CD8-positive, alpha-beta memory T cell (primary cell): Measurements from ENCODE around the gene CCDC182. TPM values are rescaled to one million over a fixed set of nuclear protein-coding genes. Genes with fewer than 3 reads are reported as not detected.

ENCODE experiments used
- CTCF ChIA-PET: fragments of 350-600 bp; sonication (Branson Sonifier 250); formaldehyde crosslinking; loops from one replicate; lab custom pipeline; 2021; ENCODE audit warnings: antibody characterized with exemption; lab: Charles Lee
- POLR2A ChIA-PET: fragments of 350-600 bp; sonication (Branson Sonifier 250); formaldehyde crosslinking; loops from one replicate; lab custom pipeline; 2021; ENCODE audit warnings: antibody characterized with exemption; lab: Charles Lee
- DNase-seq, 5 donors: peaks; one replicate each; pipeline versions ENCODE4 v3.0.0 to v3.0.0-alpha.2; 2020 to 2022; ENCODE audit warnings: mixed read lengths in 1 of 5
- H3K27ac ChIP-seq: one replicate; pipeline ENCODE4 v1.7.0; 2013; ENCODE audit warnings: low read depth, mild to moderate bottlenecking, low read length, moderate library complexity
- H3K27me3 ChIP-seq: 2 replicates; pipeline ENCODE4 v1.7.0; 2013; ENCODE audit warnings: low read length, mild to moderate bottlenecking; ENCODE audit not compliant: insufficient read depth, poor library complexity, severe bottlenecking
- H3K36me3 ChIP-seq: 2 replicates; pipeline ENCODE4 v1.7.0; 2013; ENCODE audit warnings: mild to moderate bottlenecking, low read length, moderate library complexity; ENCODE audit not compliant: insufficient read depth
- H3K4me1 ChIP-seq: 2 replicates; pipeline ENCODE4 v1.7.0; 2013; ENCODE audit warnings: mild to moderate bottlenecking, low read length, moderate library complexity; ENCODE audit not compliant: insufficient read depth
- H3K4me3 ChIP-seq: 2 replicates; pipeline ENCODE4 v1.7.0; 2013; ENCODE audit warnings: mild to moderate bottlenecking, low read length
- H3K9me3 ChIP-seq: 2 replicates; pipeline ENCODE4 v1.7.0; 2013; ENCODE audit warnings: mild to moderate bottlenecking, low read length
- H3K27ac Mint-ChIP-seq, 8 donors: one replicate each; pipeline ENCODE4 v1.8.0; 2020 to 2021; ENCODE audit warnings: mixed read lengths in 8 of 8, mild to moderate bottlenecking in 6 of 8, inconsistent platforms in 3 of 8, moderate library complexity in 3 of 8
- H3K27me3 Mint-ChIP-seq, 2 donors: one replicate each; pipeline ENCODE4 v1.8.0; 2020 to 2021; ENCODE audit warnings: mixed read lengths in 2 of 2, mild to moderate bottlenecking in 1 of 2, moderate library complexity in 1 of 2
- H3K36me3 Mint-ChIP-seq, 3 donors: one replicate each; pipeline ENCODE4 v1.8.0; 2020 to 2021; ENCODE audit warnings: mixed read lengths in 3 of 3, inconsistent platforms in 1 of 3, mild to moderate bottlenecking in 1 of 3
- H3K4me1 Mint-ChIP-seq, 3 donors: one replicate each; pipeline ENCODE4 v1.8.0; 2020 to 2021; ENCODE audit warnings: mixed read lengths in 3 of 3, inconsistent platforms in 1 of 3, mild to moderate bottlenecking in 1 of 3
- H3K4me3 Mint-ChIP-seq, 7 donors: one replicate each; pipeline ENCODE4 v1.8.0; 2020 to 2021; ENCODE audit warnings: mixed read lengths in 7 of 7, mild to moderate bottlenecking in 6 of 7, moderate library complexity in 4 of 7, inconsistent platforms in 2 of 7
- H3K9me3 Mint-ChIP-seq, 5 donors: one replicate each; pipeline ENCODE4 v1.8.0; 2020 to 2022; ENCODE audit warnings: mixed read lengths in 5 of 5, mild to moderate bottlenecking in 3 of 5, moderate library complexity in 2 of 5, inconsistent platforms in 1 of 5
- polyA plus RNA-seq: library from polyadenylated mRNA; unstranded; fragments of 300-500 nt; fragmentation: Illumina TruSeq; gene quantifications from one replicate; pipeline ENCODE4 v1.2.3, GENCODE V29; 2021
- total RNA-seq, 2 experiments: library from RNA; stranded (reverse); gene quantifications; one replicate each; pipeline ENCODE4 v1.2.3, GENCODE V29; 2021

The CCDC182 gene
- total and polyA plus RNA-seq, 3 experiments from 2014 or later, result not detected

GRCh38 chr17:57767561-57767960 lies 22.5 kb upstream of the CCDC182 start:
- H3K4me3 Mint-ChIP-seq, result no peak overlapping the region
- Histone ChIP-seq H3K36me3 (no peaks in the 10 kb centered on the region), H3K4me3 (no peak overlapping the region), H3K27ac (no peak overlapping the region), H3K4me1 (no peaks in the 10 kb centered on the region), H3K27me3 (no peaks in the 10 kb centered on the region), H3K9me3 (no peaks in the 10 kb centered on the region)
- H3K9me3 Mint-ChIP-seq, result no peaks in the 10 kb centered on the region
- H3K27me3 Mint-ChIP-seq, result peaks cover 17 to 35% of the 10 kb centered on the region in 2 donors
- H3K27ac Mint-ChIP-seq, result no peak overlapping the region
- H3K4me1 Mint-ChIP-seq, result no peaks in the 10 kb centered on the region
- CTCF ChIA-PET, result interaction anchor here (1.3 to 1.8 kb wide), 2 partner anchors 16 to 525 kb away, joined by 3 to 4 read pairs; no protein-coding TSS in a partner anchor
- no peaks in the 10 kb centered on the region for H3K36me3 Mint-ChIP-seq
- POLR2A ChIA-PET, result no interaction called here
- DNase-seq, result no peak

GRCh38 chr17:57766318-57766943 lies 21.3 kb upstream of the CCDC182 start:
- Mint-ChIP-seq H3K27me3 (peaks cover 13 to 36% of the 10 kb centered on the region in 2 donors), H3K9me3 (no peaks in the 10 kb centered on the region), H3K4me1 (no peaks in the 10 kb centered on the region), H3K4me3 (no peak overlapping the region), H3K36me3 (no peaks in the 10 kb centered on the region), H3K27ac (no peak overlapping the region)
- no peak overlapping the region for H3K27ac ChIP-seq
- ChIA-PET POLR2A (no interaction called here), CTCF (interaction anchor here (1.3 to 1.9 kb wide), 3 partner anchors 14 to 523 kb away, joined by 3 to 9 read pairs (median 4); no protein-coding TSS in a partner anchor)
- H3K36me3 ChIP-seq, result no peaks in the 10 kb centered on the region
- DNase-seq, result no peak
- no peaks in the 10 kb centered on the region for H3K27me3 ChIP-seq
- no peak overlapping the region for H3K4me3 ChIP-seq
- H3K4me1 ChIP-seq, result no peaks in the 10 kb centered on the region
- no peaks in the 10 kb centered on the region for H3K9me3 ChIP-seq

- CTCF ChIA-PET, result interaction anchor here (1.7 kb wide), 1 partner anchor 20 kb away, joined by 6 read pairs; no protein-coding TSS in a partner anchor
Observed at GRCh38 chr17:57762452-57763395, 17.6 kb upstream of the CCDC182 start.

GRCh38 chr17:57761887-57762286 lies 16.8 kb upstream of the CCDC182 start:
- Histone ChIP-seq H3K4me3 (no peak overlapping the region), H3K27me3 (no peaks in the 10 kb centered on the region), H3K36me3 (no peaks in the 10 kb centered on the region), H3K27ac (no peak overlapping the region), H3K9me3 (no peaks in the 10 kb centered on the region), H3K4me1 (no peaks in the 10 kb centered on the region)
- H3K27ac Mint-ChIP-seq, result no peak overlapping the region
- no peaks in the 10 kb centered on the region for H3K9me3 Mint-ChIP-seq
- H3K4me1 Mint-ChIP-seq, result no peaks in the 10 kb centered on the region
- ChIA-PET POLR2A (no interaction called here), CTCF (interaction anchor here (1.7 kb wide), 1 partner anchor 21 kb away, joined by 6 read pairs; no protein-coding TSS in a partner anchor)
- H3K36me3 Mint-ChIP-seq, result no peaks in the 10 kb centered on the region
- no peak for DNase-seq
- no peak overlapping the region for H3K4me3 Mint-ChIP-seq
- peaks cover 15 to 23% of the 10 kb centered on the region in 2 donors for H3K27me3 Mint-ChIP-seq

More at GRCh38 chr17:57762452-57763395, 17.6 kb upstream of the CCDC182 start:
- Histone ChIP-seq H3K4me3 (no peak overlapping the region), H3K36me3 (no peaks in the 10 kb centered on the region), H3K9me3 (no peaks in the 10 kb centered on the region), H3K27me3 (no peaks in the 10 kb centered on the region), H3K4me1 (no peaks in the 10 kb centered on the region), H3K27ac (no peak overlapping the region)
- H3K36me3 Mint-ChIP-seq, result no peaks in the 10 kb centered on the region
- POLR2A ChIA-PET, result no interaction called here
- no peak overlapping the region for H3K27ac Mint-ChIP-seq
- DNase-seq, result no peak
- H3K27me3 Mint-ChIP-seq, result peaks cover 15 to 23% of the 10 kb centered on the region in 2 donors
- H3K4me3 Mint-ChIP-seq, result no peak overlapping the region
- no peaks in the 10 kb centered on the region for H3K4me1 Mint-ChIP-seq
- no peaks in the 10 kb centered on the region for H3K9me3 Mint-ChIP-seq

- H3K4me1 ChIP-seq, result no peaks in the 10 kb centered on the region
- DNase-seq, result no peak
- H3K9me3 ChIP-seq, result no peaks in the 10 kb centered on the region
- H3K4me1 Mint-ChIP-seq, result no peaks in the 10 kb centered on the region
- H3K4me3 ChIP-seq, result no peak overlapping the region
- H3K4me3 Mint-ChIP-seq, result no peak overlapping the region
- no peaks in the 10 kb centered on the region for H3K36me3 Mint-ChIP-seq
- no peaks in the 10 kb centered on the region for H3K9me3 Mint-ChIP-seq
- H3K27ac Mint-ChIP-seq, result no peak overlapping the region
- peaks cover 10 to 23% of the 10 kb centered on the region in 2 donors for H3K27me3 Mint-ChIP-seq
- ChIA-PET CTCF (no interaction called here), POLR2A (no interaction called here)
- no peak overlapping the region for H3K27ac ChIP-seq
- H3K36me3 ChIP-seq, result no peaks in the 10 kb centered on the region
- H3K27me3 ChIP-seq, result no peaks in the 10 kb centered on the region
Observed at GRCh38 chr17:57760046-57760445, 14.9 kb upstream of the CCDC182 start.

- no peak for DNase-seq
- no peak overlapping the region for H3K27ac Mint-ChIP-seq
- ChIA-PET POLR2A (no interaction called here), CTCF (no interaction called here)
- H3K27me3 ChIP-seq, result no peaks in the 10 kb centered on the region
- H3K4me3 ChIP-seq, result no peak overlapping the region
- no peaks in the 10 kb centered on the region for H3K36me3 Mint-ChIP-seq
- no peaks in the 10 kb centered on the region for H3K4me1 ChIP-seq
- peaks cover 6 to 23% of the 10 kb centered on the region in 2 donors for H3K27me3 Mint-ChIP-seq
- no peaks in the 10 kb centered on the region for H3K9me3 Mint-ChIP-seq
- H3K4me3 Mint-ChIP-seq, result no peak overlapping the region
- no peaks in the 10 kb centered on the region for H3K36me3 ChIP-seq
- no peaks in the 10 kb centered on the region for H3K4me1 Mint-ChIP-seq
- H3K9me3 ChIP-seq, result no peaks in the 10 kb centered on the region
- no peak overlapping the region for H3K27ac ChIP-seq
Observed at GRCh38 chr17:57758654-57759053, 13.6 kb upstream of the CCDC182 start.

GRCh38 chr17:57757735-57758134 lies 12.6 kb upstream of the CCDC182 start:
- no peak for DNase-seq
- H3K4me3 Mint-ChIP-seq, result no peak overlapping the region
- H3K4me1 Mint-ChIP-seq, result no peaks in the 10 kb centered on the region
- Histone ChIP-seq H3K27me3 (no peaks in the 10 kb centered on the region), H3K4me1 (no peaks in the 10 kb centered on the region), H3K36me3 (no peaks in the 10 kb centered on the region), H3K27ac (no peak overlapping the region), H3K9me3 (no peaks in the 10 kb centered on the region), H3K4me3 (no peak overlapping the region)
- peaks cover 2 to 16% of the 10 kb centered on the region in 2 donors for H3K27me3 Mint-ChIP-seq
- no peaks in the 10 kb centered on the region for H3K36me3 Mint-ChIP-seq
- ChIA-PET CTCF (interaction anchor here (0.6 kb wide), 1 partner anchor 515 kb away, joined by 3 read pairs; no protein-coding TSS in a partner anchor), POLR2A (no interaction called here)
- H3K9me3 Mint-ChIP-seq, result no peaks in the 10 kb centered on the region
- H3K27ac Mint-ChIP-seq, result peak overlapping the region in 1 of 8 donors; percentile 1

GRCh38 chr17:57756951-57757350 lies 11.9 kb upstream of the CCDC182 start:
- Histone ChIP-seq H3K9me3 (no peaks in the 10 kb centered on the region), H3K36me3 (no peaks in the 10 kb centered on the region), H3K4me1 (no peaks in the 10 kb centered on the region), H3K27ac (no peak overlapping the region), H3K4me3 (no peak overlapping the region), H3K27me3 (no peaks in the 10 kb centered on the region)
- no peak for DNase-seq
- Mint-ChIP-seq H3K27me3 (peaks cover 2 to 8% of the 10 kb centered on the region in 2 donors), H3K4me3 (no peak overlapping the region), H3K4me1 (no peaks in the 10 kb centered on the region), H3K27ac (no peak overlapping the region), H3K9me3 (no peaks in the 10 kb centered on the region), H3K36me3 (no peaks in the 10 kb centered on the region)
- POLR2A ChIA-PET, result no interaction called here
- CTCF ChIA-PET, result interaction anchor here (0.6 kb wide), 1 partner anchor 514 kb away, joined by 3 read pairs; no protein-coding TSS in a partner anchor
